GM12864 (cell line): ENCODE results near the gene OR4D2.
"Not testable (repeated sequence)": the region's sequence is repeated elsewhere in the genome, so short reads cannot be mapped to it uniquely, and the experiment has no call there.

Experiments
- DNase-seq: peaks from one replicate; pipeline ENCODE4 v3.0.0-alpha.2; 2011; ENCODE audit warnings: low read depth
- H3K4me3 ChIP-seq: 2 replicates; pipeline ENCODE4 v1.5.1; 2011; ENCODE audit warnings: mild to moderate bottlenecking, low read depth, low read length, control low read depth
- TF ChIP-seq, protein P1 (sequence below): IDR thresholded peaks from 2 replicates; pipeline ENCODE4 v1.5.1; 2011; ENCODE audit warnings: low read depth, mild to moderate bottlenecking, moderate library complexity, low read length, control low read depth, inconsistent platforms; ENCODE audit errors: missing control alignments

OR4D2 gene

DNA sequence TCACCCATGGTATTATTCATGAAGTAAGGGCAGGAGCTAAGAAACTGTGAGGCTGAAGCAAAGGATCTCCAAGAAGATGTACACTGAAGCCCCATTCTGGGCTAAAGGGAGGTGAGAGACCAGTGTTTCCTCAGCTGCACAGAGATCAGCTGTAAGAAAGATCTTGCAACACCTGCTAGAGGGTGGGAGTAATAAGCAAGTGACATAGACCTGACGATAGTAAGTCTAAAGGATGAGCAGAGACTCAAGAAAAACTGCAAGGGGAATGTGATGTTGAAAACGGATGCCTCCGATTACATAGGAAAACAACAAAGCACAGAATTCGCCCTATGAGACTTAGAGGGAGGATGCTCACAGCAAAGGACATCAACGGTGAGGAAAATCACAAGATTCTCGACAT lies at the start of gene OR4D2:
TSS of gene OR4D2 (plus strand) at position 301 of the 400 bp plus-strand sequence. CDS start 2,674 bp downstream, outside the sequence.
- DNase-seq, result no peak
- TF ChIP-seq, protein P1, sequence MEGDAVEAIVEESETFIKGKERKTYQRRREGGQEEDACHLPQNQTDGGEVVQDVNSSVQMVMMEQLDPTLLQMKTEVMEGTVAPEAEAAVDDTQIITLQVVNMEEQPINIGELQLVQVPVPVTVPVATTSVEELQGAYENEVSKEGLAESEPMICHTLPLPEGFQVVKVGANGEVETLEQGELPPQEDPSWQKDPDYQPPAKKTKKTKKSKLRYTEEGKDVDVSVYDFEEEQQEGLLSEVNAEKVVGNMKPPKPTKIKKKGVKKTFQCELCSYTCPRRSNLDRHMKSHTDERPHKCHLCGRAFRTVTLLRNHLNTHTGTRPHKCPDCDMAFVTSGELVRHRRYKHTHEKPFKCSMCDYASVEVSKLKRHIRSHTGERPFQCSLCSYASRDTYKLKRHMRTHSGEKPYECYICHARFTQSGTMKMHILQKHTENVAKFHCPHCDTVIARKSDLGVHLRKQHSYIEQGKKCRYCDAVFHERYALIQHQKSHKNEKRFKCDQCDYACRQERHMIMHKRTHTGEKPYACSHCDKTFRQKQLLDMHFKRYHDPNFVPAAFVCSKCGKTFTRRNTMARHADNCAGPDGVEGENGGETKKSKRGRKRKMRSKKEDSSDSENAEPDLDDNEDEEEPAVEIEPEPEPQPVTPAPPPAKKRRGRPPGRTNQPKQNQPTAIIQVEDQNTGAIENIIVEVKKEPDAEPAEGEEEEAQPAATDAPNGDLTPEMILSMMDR, result no peak
- no peak within 1 kb of the TSS for H3K4me3 ChIP-seq

DNA sequence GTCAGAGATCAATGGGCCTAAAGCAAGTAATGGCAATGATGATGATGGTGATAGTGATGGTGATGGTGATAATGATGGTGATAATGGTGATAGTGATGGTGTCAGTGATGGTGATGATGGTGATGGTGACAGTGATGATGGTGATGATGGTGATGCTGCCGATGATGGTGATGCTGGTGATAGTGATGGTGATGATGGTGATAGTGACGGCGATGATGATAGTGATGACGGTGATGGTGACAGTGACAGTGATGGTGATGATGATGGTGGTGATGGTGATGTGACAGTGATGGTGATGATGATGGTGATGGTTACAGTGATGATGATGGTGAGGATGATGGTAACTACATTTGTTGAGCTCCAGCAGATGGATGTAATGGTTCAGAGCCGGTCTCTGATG lies 49.4 kb upstream of the OR4D2 start:
- TF ChIP-seq, protein P1, result no peak
- no peak for DNase-seq
- no peak overlapping the region for H3K4me3 ChIP-seq

DNA sequence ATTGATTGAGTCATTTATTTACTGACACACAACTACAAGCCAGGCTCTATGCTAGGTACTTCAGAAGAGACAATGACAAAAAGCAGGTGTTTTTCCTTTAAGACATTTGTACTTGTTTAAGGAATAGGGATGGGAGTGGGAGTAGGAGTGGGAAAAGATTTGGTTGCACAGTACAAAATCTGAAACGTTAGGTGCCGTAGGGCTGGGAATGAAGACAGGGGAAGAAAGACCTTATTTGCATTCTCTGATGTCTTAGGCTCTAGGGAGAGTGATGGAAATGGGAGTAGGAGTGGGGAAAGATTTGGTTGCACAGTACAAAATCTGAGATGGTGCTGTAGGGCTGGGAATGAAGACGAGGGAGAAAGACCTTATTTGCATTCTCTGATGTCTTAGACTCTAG lies 47.3 kb upstream of the OR4D2 start:
- no peak for DNase-seq
- TF ChIP-seq, protein P1, result no peak
- H3K4me3 ChIP-seq, result no peak overlapping the region

DNA sequence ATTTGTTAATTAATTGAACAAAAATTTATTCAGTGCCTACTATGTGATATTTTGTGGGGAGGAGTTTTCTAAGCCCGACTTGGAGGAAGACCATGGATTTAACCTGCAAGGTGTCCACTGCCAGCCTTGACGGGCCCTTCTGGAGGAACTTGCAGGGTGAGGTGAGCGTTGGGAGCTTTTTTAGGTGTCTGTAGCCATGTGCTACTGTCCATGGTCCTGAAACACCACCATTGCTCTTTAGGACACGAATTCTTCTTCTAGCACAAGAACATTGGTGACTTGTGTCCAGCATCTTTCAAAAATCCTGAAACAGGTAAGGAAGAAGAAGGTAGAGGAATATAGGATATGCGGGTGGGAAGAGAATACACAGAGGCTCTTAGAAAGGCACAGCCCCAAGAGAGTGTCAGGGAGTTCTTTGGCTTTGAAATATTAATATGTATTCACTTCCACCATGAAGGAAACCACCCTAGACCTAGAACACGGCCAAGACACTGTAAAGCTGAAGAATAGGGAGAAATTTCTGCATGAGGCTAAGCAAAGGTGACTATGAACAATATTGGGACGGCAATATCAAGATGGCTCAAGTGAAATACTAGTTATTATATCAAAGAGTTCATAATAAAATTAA lies 46.5 kb upstream of the OR4D2 start:
- TF ChIP-seq, protein P1, result no peak
- DNase-seq, result peak; percentile 10
- H3K4me3 ChIP-seq, result no peak overlapping the region

DNA sequence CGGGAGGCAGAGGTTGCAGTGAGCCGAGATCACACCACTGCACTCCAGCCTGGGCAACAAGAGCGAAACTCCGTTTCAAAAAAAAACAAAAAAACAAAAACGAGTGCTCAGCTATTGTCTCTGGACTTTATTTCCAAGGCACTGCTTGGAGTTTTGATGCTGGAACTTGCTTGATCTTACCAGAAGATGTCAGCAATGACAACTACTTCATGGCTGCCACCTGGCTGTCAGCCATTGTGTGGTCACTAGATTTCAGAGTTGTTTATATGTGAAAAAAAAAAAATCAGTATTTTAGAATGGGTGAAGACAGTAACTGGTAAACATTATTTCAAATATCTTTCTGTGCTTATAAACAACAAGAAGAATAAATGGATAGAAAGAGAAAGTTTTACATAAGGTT lies 44.9 kb upstream of the OR4D2 start:
- TF ChIP-seq, protein P1, result peak; percentile 18
- no peak for DNase-seq
- no peak overlapping the region for H3K4me3 ChIP-seq

DNA sequence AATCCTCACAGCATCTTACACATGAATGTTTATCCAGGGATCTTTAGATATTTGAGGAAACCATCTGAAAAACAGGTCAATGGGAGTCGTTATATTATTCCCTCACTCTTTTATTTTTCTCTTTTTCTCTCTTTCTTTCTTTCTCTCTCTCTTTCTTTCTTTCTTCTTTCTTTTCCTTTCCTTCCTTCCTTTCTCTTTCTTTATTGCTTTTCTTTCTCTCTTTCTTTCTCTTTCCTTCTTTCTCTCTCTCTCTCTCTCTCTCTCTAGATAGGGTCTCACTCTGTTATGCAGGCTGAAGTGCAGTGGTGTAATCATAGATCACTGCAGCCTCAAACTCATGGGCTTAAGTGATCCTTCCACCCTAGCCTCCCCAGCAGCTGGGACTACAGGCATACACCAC lies 38.9 kb upstream of the OR4D2 start:
- no peak for DNase-seq
- TF ChIP-seq, protein P1, result no peak
- no peak overlapping the region for H3K4me3 ChIP-seq

DNA sequence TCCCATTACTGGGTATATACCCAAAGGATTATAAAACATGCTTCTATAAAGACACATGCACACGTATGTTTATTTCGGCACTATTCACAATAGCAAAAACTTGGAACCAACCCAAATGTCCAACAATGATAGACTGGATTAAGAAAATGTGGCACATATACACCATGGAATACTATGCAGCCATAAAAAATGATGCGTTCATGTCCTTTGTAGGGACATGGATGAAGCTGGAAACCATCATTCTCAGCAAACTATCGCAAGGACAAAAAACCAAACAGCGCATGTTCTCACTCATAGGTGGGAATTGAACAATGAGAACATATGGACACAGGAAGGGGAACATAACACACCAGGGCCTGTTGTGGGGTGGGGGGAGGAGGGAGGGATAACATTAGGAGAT lies 34.1 kb upstream of the OR4D2 start:
- not testable (repeated sequence) for DNase-seq, H3K4me3 ChIP-seq
